Mammary microvascular endothelial cell (primary cell): ENCODE results near the gene TTC9B. TPM values are rescaled to one million over a fixed set of nuclear protein-coding genes. Genes with fewer than 3 reads are reported as not detected.

Experiments used
- total RNA-seq: library from RNA; depleted of rRNA; stranded (reverse); fragments of >200 nt; gene quantifications from 2 replicates; pipeline ENCODE4 v1.2.3, GENCODE V29; 2015

The TTC9B gene
- total RNA-seq, result not detected in 2 replicates

GRCh38 chr19:40217934-40218890 is at the start of gene TTC9B:
Gene TTC9B (minus strand): TSS chr19:40218384. CDS start chr19:40218381, 3 bp downstream.

GRCh38 chr19:40190891-40191835 is 27.0 kb downstream of the TTC9B start, which contains the start of gene MAP3K10:
Gene MAP3K10 (plus strand): TSS chr19:40191426. CDS start chr19:40192032, 606 bp downstream.

Other genes with a start within 250 kb of the TTC9B start
- 136 and 151 TPM in 2 replicates for gene PSMC4, start 247.2 kb downstream of the TTC9B start, total RNA-seq
- 1.7 and 5.2 TPM in 2 replicates for gene ZNF546, start 221.3 kb downstream of the TTC9B start, total RNA-seq
- gene ZNF780B, start 162.2 kb downstream of the TTC9B start, total RNA-seq, result 3.8 and 7.3 TPM in 2 replicates
- 2.8 and 6.7 TPM in 2 replicates for gene ZNF780A, start 127.4 kb downstream of the TTC9B start, total RNA-seq
- gene MAP3K10, start 27.0 kb downstream of the TTC9B start, total RNA-seq, result 4.3 and 7.0 TPM in 2 replicates
- gene CCNP, start 8.3 kb upstream of the TTC9B start, total RNA-seq, result 0.13 TPM in 1 of 2 replicates, not detected in the other
- gene AKT2, start 67.0 kb upstream of the TTC9B start, total RNA-seq, result 21.1 and 21.6 TPM in 2 replicates
- 16.8 and 21.3 TPM in 2 replicates for gene C19orf47, start 130.0 kb upstream of the TTC9B start, total RNA-seq
- gene PLD3, start 130.3 kb upstream of the TTC9B start, total RNA-seq, result 252 and 262 TPM in 2 replicates
- not detected in 2 replicates for gene HIPK4, start 171.8 kb upstream of the TTC9B start, total RNA-seq
- 0.73 and 1.1 TPM in 2 replicates for gene PRX, start 195.0 kb upstream of the TTC9B start, total RNA-seq
- 38.8 and 43.6 TPM in 2 replicates for gene SERTAD1, start 207.6 kb upstream of the TTC9B start, total RNA-seq
- 12.6 and 17.0 TPM in 2 replicates for gene SERTAD3, start 226.0 kb upstream of the TTC9B start, total RNA-seq
- 127 and 132 TPM in 2 replicates for gene BLVRB, start 247.4 kb upstream of the TTC9B start, total RNA-seq
- gene SPTBN4, start 248.6 kb upstream of the TTC9B start, total RNA-seq, result 0.13 and 0.30 TPM in 2 replicates